Uterus (tissue), 4 donors: Measurements from ENCODE around the gene DPF3. TPM values are rescaled to one million over a fixed set of nuclear protein-coding genes. Genes with fewer than 3 reads are reported as not detected.

ENCODE experiments used
- DNase-seq, 2 donors: peaks; one replicate each; pipeline ENCODE4 v3.0.0-alpha.2; 2019 to 2020
- H3K27ac ChIP-seq, 2 donors: fragments of 200-600 bp; sonication (generic); 1 replicate in 1 of 2; 2 replicates in 1 of 2; pipeline ENCODE4 v1.5.1; 2016 to 2018
- H3K27me3 ChIP-seq, 2 donors: fragments of 200-600 bp; sonication (generic); one replicate each; pipeline ENCODE4 v1.5.1; 2018 to 2019; ENCODE audit warnings: control low read depth in 1 of 2
- H3K36me3 ChIP-seq, 2 donors: fragments of 200-600 bp; sonication (generic); one replicate each; pipeline ENCODE4 v1.5.1; 2019; ENCODE audit warnings: control low read depth in 1 of 2
- H3K4me1 ChIP-seq, 2 donors: fragments of 200-600 bp; sonication (generic); one replicate each; pipeline ENCODE4 v1.5.1; 2018 to 2019; ENCODE audit warnings: control low read depth in 1 of 2
- H3K4me3 ChIP-seq, 2 donors: fragments of 200-600 bp; sonication (generic); 1 replicate in 1 of 2; 2 replicates in 1 of 2; pipeline ENCODE4 v1.5.1; 2018 to 2019; ENCODE audit warnings: mild to moderate bottlenecking in 1 of 2
- H3K9me3 ChIP-seq, 2 donors: fragments of 200-600 bp; sonication (generic); one replicate each; pipeline ENCODE4 v1.5.1; 2019; ENCODE audit warnings: control low read depth in 1 of 2
- CTCF ChIP-seq, 4 experiments: fragments of 200-600 bp in 2 of 4; fragments of 450-650 bp in 2 of 4; sonication (generic) in 2 of 4; IDR thresholded peaks; one replicate each; pipeline ENCODE4 v1.5.1; 2016 to 2019; ENCODE audit warnings: antibody characterized with exemption in 4 of 4, mild to moderate bottlenecking in 2 of 4, moderate library complexity in 1 of 4
- POLR2A ChIP-seq, 2 donors: fragments of 450-650 bp; IDR thresholded peaks; one replicate each; pipeline ENCODE4 v1.6.1; 2016; ENCODE audit warnings: antibody characterized with exemption in 2 of 2, mild to moderate bottlenecking in 1 of 2, moderate library complexity in 1 of 2
- intact Hi-C: fragments of 100-400 bp; cut with DNase I; formaldehyde crosslinking; loops from one replicate; pipeline ENCODE4 v1.15.1; 2023; ENCODE audit warnings: low total_unique reads
- total RNA-seq, 4 donors: library from RNA; depleted of rRNA in 3 of 4; stranded (reverse); fragments of >200 nt in 3 of 4; gene quantifications; one replicate each; pipeline versions ENCODE4 v1.1.0 to v1.2.4, GENCODE V29; 2014 to 2023
- donor health status: DM: yes; HTN: yes; CAD: no.

Gene DPF3
- total RNA-seq, 4 donors from 2014 or later = 1.6 to 2.8 TPM; not detected in 2

- no peaks in the 10 kb centered on the region for H3K9me3 ChIP-seq
- H3K4me1 ChIP-seq = no peaks in the 10 kb centered on the region
- H3K36me3 ChIP-seq = no peaks in the 10 kb centered on the region
- DNase-seq = no peak
- intact Hi-C loops = no loop called here
- no peak overlapping the region for H3K4me3 ChIP-seq
- no peak overlapping the region for H3K27ac ChIP-seq
- no peak for TF ChIP-seq POLR2A (IDR thresholded peaks at IDR 0.05)
- no peak for TF ChIP-seq CTCF (IDR thresholded peaks at IDR 0.05)
- H3K27me3 ChIP-seq = no peaks in the 10 kb centered on the region
These were observed 284.5 kb downstream of the DPF3 start for GRCh38 chr14:72609205-72609916.

DNA sequence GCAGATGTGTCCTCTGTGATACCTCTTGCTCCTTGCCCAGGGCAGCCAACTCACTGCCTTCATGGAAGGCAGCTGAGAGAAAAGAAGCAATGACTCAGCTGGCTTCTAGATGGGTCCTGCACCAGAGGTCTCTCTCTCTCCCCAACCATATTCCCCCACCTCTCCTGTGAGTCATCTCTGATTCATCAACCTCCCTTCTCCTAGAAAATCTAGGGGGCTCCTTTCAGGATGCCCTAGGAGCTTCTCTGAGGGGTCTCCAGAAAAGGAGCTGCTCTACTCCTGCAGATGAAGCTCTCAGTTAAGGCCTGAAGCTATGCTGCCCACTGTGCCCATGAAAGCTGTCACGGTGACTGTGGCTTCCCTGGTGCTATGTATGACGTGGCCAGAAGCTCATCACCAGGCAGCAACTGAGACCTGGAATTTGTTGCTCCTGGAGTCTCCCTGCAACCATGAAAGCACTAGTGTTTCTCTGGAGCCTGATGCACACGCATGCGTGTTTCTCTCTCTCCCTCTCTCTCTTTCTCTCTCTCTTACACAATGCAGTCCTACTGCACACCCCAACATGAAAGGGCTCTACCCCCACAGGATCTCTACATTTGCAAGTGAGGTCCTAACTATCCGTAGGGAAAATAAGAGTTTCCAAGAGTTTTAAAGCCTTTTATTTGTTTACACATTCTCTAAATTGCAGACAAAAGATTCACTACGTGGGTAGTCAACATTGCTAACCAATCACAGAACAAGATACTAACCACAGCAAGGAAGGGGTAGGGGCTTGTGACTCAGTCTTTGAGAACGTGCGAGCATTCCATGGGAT lies 285.3 kb downstream of the DPF3 start:
- Histone ChIP-seq H3K36me3 (no peaks in the 10 kb centered on the region), H3K27ac (no peak overlapping the region), H3K4me1 (no peaks in the 10 kb centered on the region), H3K9me3 (no peaks in the 10 kb centered on the region), H3K27me3 (no peaks in the 10 kb centered on the region), H3K4me3 (no peak overlapping the region)
- intact Hi-C loops = no loop called here
- no peak for DNase-seq
- TF ChIP-seq POLR2A (IDR thresholded peaks at IDR 0.05) (no peak), CTCF (IDR thresholded peaks at IDR 0.05) (no peak)

GRCh38 chr14:72607386-72608130 lies 286.3 kb downstream of the DPF3 start:
- H3K27ac ChIP-seq = no peak overlapping the region
- no peaks in the 10 kb centered on the region for H3K4me1 ChIP-seq
- H3K36me3 ChIP-seq = no peaks in the 10 kb centered on the region
- H3K9me3 ChIP-seq = no peaks in the 10 kb centered on the region
- TF ChIP-seq CTCF (IDR thresholded peaks at IDR 0.05) (no peak), POLR2A (IDR thresholded peaks at IDR 0.05) (no peak)
- DNase-seq = no peak
- intact Hi-C loops = no loop called here
- no peaks in the 10 kb centered on the region for H3K27me3 ChIP-seq
- H3K4me3 ChIP-seq = no peak overlapping the region

DNA sequence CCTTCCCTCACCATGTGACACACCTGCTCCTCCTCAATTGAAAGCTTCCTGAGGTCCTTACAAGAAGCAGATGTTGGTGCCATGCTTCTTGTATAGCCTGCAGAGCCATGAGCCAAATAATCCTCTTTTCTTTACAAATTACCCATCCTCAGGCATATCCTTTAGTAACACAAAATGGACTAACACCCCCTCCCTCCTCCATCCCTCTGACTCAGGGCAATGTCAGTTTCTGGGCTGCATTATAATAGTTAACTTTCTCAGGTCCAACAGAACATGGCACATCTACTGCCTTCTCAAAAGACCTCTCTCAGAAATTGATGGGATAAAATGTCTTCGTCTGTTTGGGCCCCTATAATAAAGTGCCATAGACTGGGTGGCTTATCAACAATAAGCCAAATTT lies 287.0 kb downstream of the DPF3 start:
- intact Hi-C loops = no loop called here
- Histone ChIP-seq H3K27me3 (no peaks in the 10 kb centered on the region), H3K9me3 (no peaks in the 10 kb centered on the region), H3K4me1 (no peaks in the 10 kb centered on the region), H3K4me3 (no peak overlapping the region), H3K36me3 (no peaks in the 10 kb centered on the region), H3K27ac (no peak overlapping the region)
- no peak for TF ChIP-seq POLR2A (IDR thresholded peaks at IDR 0.05)
- TF ChIP-seq CTCF (IDR thresholded peaks at IDR 0.05) = no peak
- no peak for DNase-seq

DNA sequence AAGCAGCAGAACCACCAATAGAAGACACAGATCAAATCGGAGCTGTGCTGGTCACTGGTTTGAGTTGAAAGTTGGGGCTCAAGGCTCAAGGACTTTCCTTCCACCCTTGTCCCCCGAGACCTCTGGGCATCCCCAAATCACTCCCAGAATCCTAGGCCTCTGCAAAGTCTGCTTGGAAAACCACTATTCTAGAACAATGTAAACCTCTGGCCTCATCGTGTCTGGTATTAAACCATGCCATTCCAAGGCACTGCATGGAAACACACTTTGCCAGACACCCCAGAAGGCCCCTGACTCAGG lies 288.0 kb downstream of the DPF3 start:
- H3K9me3 ChIP-seq = no peaks in the 10 kb centered on the region
- DNase-seq = no peak

More for the DNA sequence above, 288.0 kb downstream of the DPF3 start:
- TF ChIP-seq POLR2A (IDR thresholded peaks at IDR 0.05) = no peak
- TF ChIP-seq CTCF (IDR thresholded peaks at IDR 0.05) = no peak
- Histone ChIP-seq H3K4me1 (no peaks in the 10 kb centered on the region), H3K27ac (no peak overlapping the region), H3K27me3 (no peaks in the 10 kb centered on the region), H3K4me3 (no peak overlapping the region), H3K36me3 (no peaks in the 10 kb centered on the region)
- intact Hi-C loops = no loop called here
